Measurements from ENCODE around the gene ZBTB43. TPM values are rescaled to one million over a fixed set of nuclear protein-coding genes. Genes with fewer than 3 reads are reported as not detected.

Gene ZBTB43
- total and polyA plus RNA-seq, 12 donors = 7.6 to 58.4 (median 43.5) TPM

GRCh38 chr9:126842977-126843799 is 38.3 kb downstream of the ZBTB43 start:
- 72 to 79% methylated on average over 10 of the region's 10 CpGs for WGBS, 2 donors
- peak overlapping the region in 2 of 10 donors; percentile 15 to 22 for H3K27ac ChIP-seq
- peak in 5 of 8 donors; percentile 31 to 74 (median 52) for ATAC-seq

GRCh38 chr9:126844085-126844484 is 39.2 kb downstream of the ZBTB43 start:
- DNase-seq = no peak
- H3K9me3 ChIP-seq = no peaks in the 10 kb centered on the region
- peaks cover 0 to 7% (median 1%) of the 10 kb centered on the region in 9 donors for H3K36me3 ChIP-seq
- H3K4me3 ChIP-seq = no peak overlapping the region
- ATAC-seq = peak in 3 of 8 donors; percentile 52 to 62 (median 58)
- H3K27me3 ChIP-seq = no peaks in the 10 kb centered on the region
- intact Hi-C loops (cut with DNase I) = no loop called here
- 38 to 50% methylated on average over 5 of the region's 5 CpGs for WGBS, 2 donors
- peak overlapping the region in 1 of 10 donors; percentile 22 for H3K27ac ChIP-seq
- no peak for TF ChIP-seq CTCF (IDR thresholded peaks at IDR 0.05)
- peaks cover 0 to 34% (median 5%) of the 10 kb centered on the region in 9 donors for H3K4me1 ChIP-seq

More at GRCh38 chr9:126842977-126843799, 38.3 kb downstream of the ZBTB43 start:
- no peaks in the 10 kb centered on the region for H3K9me3 ChIP-seq
- TF ChIP-seq CTCF (IDR thresholded peaks at IDR 0.05) = no peak
- no peaks in the 10 kb centered on the region for H3K27me3 ChIP-seq
- H3K4me3 ChIP-seq = no peak overlapping the region
- H3K4me1 ChIP-seq = peaks cover 0 to 42% (median 12%) of the 10 kb centered on the region in 9 donors
- peaks cover 0 to 16% (median 10%) of the 10 kb centered on the region in 9 donors for H3K36me3 ChIP-seq
- no peak for DNase-seq
- intact Hi-C loops (cut with DNase I) = no loop called here

- Histone ChIP-seq H3K27ac (no peak overlapping the region), H3K9me3 (no peaks in the 10 kb centered on the region)
- intact Hi-C loops (cut with DNase I) = no loop called here
Observed at GRCh38 chr9:126847051-126847450, 42.2 kb downstream of the ZBTB43 start.

More at GRCh38 chr9:126847051-126847450, 42.2 kb downstream of the ZBTB43 start:
- DNase-seq (no peak), ATAC-seq (no peak)
- Histone ChIP-seq H3K27me3 (peaks cover 0 to 6% (median 0%) of the 10 kb centered on the region in 7 donors), H3K4me3 (no peak overlapping the region), H3K4me1 (peaks cover 0 to 19% (median 5%) of the 10 kb centered on the region in 9 donors), H3K36me3 (no peaks in the 10 kb centered on the region)
- 88 to 90% methylated on average over 8 of the region's 8 CpGs for WGBS, 2 donors
- TF ChIP-seq CTCF (IDR thresholded peaks at IDR 0.05) = no peak

All from heart right ventricle (tissue), 16 donors.